NK-92 (cell line): ENCODE data around the gene CNKSR2.

Experiments used
- DNase-seq: peaks from one replicate; lab custom pipeline; 2025; ENCODE audit not compliant: unreplicated experiment; lab: John Stamatoyannopoulos, UW

Gene CNKSR2

DNA sequence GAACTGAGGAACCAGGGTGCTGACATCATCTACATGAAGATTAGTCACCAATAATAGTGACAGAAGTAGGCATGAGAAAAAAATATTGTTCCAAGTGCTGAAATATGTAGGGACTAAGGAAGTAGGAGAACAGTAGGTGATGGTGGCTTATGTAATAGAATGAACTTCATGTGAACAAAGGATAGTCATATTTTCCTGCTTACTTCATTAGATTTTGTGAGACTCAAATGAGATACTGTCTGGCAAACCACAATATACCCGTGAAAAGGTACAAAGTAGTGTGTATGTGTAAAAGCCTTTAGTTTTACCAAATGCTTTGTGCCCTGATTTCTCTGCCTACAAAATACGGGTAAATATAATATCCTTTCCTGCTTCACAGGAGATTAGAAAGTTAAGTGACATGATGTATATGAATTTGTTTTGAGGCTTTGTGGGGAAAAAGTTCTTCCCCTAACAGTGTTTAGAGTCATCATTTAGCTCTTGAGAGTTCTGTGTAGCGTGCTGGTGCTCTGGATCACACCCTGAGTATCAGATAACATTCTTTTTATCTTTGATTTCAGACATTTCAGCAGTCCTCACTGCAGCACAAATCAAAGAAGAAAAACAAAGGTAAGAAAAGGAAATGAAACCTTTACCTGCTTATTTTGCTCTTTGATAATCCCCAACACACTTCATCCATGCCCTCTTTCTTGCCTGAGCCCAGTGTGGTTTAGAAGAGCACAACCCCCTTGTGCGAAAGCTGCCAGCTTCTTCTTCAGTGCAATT is 216.0 kb downstream of the CNKSR2 start:
- no peak for DNase-seq

DNA sequence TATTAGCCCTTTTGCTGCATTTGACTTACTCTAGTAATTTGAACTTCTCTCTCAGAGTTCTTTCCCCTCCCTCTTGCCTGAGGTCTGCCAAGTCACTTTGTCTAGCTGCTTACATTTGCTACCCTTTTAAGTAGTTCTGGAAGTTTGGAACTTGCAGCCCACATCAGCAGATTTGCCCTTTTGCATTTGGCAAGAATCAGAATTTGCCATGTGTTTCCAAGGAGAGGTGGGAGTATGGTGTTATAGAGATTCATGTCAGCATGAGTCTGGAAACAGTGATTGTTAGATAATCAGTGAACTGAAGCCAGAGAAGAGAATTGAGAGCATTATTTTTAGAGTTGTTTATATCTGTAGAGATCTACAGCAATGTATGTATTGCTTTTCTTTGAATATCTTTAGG is 231.8 kb downstream of the CNKSR2 start:
- DNase-seq: no peak

DNA sequence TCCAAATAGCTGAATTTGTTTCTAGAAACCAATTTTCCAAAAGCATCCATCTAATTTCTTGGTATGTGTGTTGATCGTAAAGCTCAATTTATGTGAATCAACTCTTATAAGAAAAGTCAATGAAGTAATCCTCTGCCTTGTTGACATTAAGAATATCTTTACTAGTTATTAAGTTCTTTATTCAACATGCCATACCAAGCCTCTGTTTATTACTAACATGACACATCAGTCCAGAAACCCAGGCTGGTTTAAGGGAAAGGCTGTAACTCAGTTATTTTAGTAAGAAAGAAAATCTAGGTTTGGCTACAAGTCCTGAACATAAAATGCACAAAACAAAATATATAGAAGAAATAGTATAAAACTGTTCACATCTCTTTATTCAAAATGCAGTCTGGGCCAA is 235.9 kb downstream of the CNKSR2 start:
- DNase-seq: no peak

DNA sequence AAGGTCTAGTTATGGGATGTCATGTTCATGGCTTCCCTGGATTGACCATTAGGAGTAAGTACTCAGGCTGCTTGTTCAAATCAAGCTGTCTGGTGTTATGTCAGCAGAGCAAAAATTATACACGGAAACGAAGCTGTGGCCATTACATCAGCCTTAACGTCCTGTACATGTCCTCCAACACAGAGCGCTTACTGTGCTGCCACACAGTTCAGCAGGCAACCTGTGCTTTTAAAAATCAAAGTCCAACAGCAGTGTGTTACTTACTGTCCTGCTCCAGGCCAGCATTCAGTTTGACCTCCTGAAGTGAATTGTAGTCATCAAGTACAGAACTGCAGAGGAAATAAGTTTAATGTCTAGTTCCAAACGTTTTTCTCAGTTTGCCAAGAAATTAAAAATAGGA is 237.9 kb downstream of the CNKSR2 start:
- DNase-seq: no peak

DNA sequence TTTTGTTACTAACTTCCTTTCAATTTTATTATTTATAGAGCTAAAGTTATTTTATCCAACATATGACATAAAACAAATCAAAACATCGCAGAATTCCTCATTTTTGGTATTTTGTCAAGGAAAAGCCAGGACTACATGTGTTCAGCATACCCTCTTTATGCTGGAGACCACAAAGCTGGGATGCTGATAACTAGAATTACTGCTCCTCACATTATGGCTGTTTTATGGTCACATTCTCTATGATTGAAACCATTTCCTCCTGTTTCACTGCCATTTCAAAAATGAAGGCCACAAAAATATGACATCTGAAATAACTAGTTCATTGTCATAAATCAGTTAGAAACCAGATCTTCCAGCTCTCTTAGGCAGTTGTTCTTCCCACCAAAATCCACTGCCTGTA is 242.2 kb downstream of the CNKSR2 start:
- DNase-seq: no peak

DNA sequence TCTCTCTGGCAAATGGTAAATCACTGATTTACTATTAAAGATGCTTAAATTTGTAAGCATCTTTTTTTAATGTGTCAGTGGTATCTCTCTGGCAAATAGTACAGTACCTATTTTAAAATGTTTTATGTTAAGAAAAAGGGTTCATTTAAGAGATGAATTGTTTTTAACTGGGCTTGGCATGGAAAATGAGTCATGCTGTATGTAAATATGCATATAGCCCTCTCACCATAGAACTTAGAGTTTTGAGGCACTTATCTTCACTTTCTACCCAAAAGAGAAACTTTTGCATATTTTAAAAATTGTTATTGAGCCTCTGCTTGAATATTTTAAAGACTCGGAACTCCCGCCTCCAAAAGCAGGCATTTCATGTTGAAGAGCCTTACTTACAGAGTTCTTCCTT is 246.0 kb downstream of the CNKSR2 start:
- DNase-seq: no peak

DNA sequence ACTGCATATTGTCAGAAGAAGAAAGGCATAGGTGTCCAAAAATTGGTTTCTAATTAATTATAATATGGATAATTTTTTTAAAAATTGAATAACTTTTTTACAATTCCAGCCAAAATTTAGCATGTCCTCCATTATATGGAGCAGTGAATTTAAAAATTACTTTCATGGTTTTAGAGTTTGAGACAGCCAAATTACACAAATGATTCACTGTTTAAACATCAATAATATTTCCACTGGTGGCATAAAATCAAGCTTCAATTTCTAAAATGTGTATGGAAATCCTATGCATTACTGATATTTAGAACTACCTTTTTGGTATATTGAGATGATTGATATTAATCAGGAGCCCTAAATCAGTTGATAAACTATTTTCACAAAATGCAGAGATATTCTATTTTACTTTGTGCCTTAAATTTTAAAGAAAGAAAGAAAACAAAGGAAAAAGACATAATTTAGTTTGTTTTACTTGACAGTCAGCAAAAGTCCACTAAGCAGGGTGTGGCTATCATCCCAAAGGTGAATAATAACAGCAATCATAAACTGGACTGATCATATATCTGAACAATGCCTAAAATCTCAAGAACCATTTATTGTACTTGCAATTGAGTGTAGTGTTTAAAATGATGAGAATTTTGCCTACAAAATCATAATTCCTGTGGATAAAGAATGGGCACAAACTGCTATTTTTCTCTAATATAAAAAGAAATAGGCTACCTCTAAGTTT is 249.7 kb downstream of the CNKSR2 start:
- no peak for DNase-seq

DNA sequence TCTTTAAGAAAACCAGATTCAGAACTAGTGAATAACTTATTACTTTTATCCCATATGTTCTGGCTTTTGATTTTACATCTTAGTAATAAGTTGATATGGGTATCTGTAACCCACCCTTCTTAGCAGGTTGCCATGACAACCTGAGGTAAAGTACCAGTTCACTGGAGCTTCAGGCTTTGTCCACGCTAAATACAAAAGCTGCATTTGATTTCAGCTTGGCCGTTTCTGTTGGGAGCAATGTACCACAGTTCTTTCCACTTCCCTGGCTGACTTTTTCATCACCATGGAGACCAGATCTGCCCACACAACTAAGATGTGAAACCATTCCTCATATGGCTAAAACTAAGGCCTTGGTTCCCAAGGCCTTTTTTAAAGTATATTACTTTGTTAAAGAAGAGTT is 257.8 kb downstream of the CNKSR2 start:
- DNase-seq: no peak

DNA sequence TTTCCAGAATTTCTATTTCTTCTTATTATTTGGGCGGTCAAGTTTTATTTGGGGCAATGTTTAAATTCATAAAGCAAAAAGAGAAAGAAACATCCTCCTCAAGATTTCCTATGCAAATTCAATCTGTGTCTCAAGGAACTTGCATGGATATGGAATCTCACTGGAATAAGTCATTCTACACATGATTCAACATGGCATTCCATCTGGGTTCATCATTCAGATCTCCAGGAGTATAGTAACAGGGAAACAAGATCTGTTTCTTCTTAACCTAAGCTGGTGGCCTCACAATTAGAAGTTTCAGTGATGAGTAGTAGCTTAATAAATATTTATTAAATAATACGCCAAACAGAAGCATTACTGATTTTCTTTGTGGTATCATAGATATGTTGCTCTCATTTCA is 264.1 kb downstream of the CNKSR2 start:
- no peak for DNase-seq

DNA sequence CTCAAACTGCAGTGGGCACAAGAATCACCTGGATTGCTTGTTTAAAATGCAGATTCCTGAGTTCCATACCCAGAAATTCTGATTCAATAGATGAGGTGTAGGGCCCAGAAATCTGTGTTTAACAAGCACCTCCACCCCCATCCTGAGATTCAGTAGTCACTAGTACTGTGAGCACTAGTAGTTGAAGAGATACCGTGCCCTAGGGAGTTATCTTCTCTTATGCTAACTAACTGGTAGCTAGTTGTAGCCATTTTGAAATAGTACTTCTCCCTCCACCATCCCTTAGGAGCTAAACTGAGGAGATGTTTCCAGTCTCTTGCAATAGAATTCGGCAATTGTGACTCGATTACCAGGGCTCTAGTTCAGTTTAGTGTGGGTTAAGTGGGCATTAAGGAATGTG is 265.6 kb downstream of the CNKSR2 start:
- DNase-seq: no peak

DNA sequence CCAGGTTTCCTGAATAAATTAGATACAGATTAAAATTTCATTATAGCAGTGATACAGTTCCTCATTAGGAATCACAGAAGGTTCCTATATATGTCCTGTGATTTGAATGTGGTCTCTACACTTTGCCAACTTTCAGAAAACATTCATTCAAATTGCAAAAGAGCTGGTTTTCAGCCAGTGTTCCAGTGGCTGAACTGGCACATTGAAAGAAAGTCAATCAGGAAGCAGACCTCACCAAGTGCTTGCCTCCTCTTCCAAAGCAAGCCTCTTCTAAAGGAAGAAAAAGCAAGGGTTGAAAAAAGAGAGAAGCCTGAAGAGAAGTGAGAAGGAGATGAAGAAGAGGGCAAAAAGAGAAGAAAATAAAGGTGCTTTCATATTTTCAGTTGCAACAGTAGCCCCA is 271.2 kb downstream of the CNKSR2 start:
- no peak for DNase-seq

DNA sequence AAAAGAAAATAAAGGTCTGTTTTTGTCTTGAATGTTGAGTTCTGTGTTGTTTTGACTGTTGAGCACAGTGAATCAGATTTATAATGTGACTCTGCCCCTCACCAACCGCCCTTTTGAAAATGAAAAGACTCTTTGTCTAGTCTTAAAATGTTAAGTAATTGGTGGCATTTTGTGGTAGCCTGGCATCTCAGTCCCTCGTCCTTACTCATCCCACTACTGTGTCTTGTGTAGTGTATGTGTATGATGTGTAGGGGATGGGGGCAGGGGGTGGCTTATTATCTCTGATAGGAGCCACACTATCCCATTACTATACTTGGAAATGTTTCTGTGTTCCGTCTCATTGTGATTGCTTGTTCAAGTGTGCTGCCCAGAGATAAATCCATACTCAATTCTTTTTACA is 271.7 kb downstream of the CNKSR2 start:
- DNase-seq: no peak

DNA sequence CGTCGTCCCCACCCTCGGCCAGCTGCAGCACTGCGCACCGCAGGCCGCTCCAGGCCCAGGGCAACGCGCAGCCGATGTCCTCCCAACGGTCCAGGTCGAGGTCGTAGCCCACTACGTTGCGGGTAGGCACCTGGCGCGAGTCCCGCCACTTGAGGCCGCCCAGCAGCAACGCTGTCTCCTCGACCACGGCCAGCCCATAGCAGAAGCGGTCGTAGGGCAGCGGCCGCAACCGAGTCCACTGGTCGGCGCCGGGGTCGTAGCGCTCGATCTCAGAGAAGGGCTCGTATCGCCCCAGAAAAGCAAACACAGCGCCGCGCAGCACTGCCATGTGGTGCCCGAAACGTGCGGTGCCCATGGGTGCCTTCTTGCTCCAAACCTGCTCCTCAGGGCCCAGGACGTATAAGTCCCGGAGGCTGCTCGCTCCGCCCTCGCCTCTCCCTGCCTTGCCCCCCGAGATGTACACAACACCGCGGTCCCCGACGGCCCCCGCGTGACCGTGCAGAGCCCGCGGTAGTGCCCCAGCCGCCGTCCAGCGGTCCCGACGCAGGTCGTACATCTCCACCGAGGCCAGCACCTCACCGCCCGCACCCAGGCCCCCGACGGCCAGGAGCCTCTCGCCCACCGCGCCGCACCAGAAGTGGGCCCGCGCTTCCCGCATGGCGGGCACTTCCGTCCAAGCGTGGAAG is 281.8 kb downstream of the CNKSR2 start:
- DNase-seq: no peak

DNA sequence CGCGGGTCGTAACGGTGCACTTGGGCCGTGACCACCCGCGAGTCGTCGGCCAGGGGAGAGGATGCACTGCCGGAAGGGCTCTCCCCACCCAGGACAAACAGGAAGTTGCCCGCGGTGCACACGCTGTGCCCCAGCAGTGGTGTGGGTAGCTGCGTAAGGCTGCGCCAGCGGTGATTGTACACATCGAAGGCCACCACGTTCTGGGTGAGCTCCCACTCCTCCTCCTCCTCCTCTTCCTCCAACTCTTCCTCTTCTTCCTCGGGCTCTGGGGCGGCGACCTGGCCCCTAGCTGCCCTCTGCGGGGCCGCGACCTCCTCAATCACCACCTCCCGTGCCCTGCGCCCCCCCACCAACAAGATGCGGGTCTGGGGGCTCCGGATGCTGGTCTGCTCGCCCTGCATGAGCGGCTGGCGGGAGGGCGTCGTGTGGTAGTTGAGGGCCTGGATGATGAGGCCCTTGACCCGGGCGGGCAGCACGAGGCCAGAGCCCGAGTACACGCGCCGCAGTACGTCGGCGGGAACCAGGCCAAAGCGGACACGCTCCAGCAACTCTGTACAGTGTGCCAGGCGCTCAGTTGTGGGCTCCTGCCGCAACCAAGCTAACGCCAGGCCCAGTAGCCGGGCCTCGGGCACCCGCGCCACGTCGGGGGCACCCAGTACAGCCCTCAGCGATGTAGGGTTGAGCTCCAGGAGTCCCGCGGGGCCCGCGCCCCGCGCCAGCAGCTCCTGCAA is 282.5 kb downstream of the CNKSR2 start:
- no peak for DNase-seq

DNA sequence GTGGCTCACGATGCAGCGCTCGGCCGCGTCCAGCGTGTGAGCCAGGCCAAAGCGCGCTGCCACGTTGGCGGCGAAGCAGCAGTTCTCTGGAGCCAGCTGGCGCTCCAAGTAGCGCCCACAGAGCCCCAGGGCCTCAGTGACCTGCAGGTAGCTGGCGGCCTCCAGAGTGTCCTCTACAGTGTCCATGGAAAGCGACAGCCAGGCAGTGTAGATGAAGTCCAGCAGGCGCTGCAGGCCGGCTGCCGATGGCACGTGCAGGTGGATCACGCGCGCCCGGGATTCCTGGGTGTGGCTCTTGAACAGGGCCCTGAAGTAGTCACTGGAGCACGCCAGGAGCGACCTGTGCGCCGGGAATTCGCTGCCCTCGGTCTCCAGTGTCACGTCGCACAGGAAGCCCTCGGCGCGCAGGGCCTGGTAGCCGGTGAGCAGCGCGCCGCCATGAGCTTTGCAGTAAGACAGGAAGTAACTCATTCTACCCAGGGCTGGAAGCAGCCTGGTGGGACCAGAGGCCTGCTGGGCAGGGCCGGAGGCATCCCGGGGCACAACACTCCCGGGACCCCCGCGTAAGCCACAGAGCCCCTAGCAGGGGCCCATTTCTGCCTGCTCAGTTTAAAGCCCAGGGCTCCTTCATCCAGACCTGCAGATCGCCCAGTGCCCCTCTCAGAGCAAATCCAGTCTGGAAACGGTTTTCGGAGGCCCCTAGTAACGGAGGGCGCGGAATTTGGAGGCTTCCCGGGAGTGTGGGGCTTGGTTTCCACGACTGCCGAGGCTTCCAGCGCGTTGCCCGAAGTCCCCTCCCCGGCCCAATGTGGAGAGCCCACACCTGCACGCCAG is 283.3 kb downstream of the CNKSR2 start:
- no peak for DNase-seq

DNA sequence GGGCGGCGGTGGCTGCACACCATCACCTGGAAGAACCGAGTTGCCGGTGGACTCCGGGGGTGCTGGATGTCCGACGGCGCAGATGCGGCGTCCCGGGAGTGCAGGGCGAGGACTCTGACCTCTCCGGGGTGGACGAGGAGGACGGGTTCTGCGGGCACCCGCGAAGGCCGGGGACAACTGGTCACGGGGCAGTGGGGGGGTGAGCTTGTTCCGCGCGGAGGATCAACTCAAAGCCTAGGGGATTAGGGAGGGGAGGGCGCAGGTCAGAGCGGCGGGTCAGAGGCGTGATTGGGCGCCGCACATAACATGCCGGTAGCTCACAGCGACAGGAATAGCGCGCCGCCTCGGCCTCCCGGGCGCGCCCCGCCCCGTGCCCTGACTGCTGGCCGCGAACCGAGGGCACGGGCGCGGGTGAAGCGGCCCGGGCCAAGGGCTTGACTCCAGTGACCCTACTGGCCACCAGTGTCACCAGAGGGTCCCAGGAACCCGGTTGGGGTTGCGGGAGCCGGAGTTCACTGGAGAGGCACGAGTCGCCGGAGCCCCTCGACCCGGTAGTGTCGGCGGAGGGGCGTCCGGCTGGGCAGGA is 284.0 kb downstream of the CNKSR2 start, which contains the start of gene KLHL34:
Gene KLHL34, minus strand, starts transcription at position 179 of the 586 bp plus-strand sequence. CDS start 542 bp downstream, outside the sequence.
- DNase-seq: no peak

DNA sequence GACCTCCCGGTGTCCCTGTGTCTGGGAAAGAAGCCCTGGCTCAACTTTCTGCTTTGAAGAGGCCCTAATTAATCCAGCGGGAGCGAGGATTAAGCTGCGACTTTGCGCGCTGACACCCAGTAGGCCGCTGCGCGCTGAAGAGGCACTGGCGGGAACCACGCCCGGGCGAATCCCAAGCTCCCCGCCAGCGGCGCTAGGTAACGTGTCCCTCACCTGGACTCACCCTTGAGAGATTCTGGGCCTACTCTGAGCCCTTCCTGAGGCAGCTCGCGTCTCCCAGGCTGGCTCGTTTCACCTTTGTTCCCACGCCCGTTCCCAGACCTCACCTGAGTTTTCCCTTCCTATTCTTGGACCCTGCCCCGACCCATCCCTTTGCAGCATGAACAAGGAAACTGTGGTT is 284.5 kb downstream of the CNKSR2 start:
- no peak for DNase-seq

DNA sequence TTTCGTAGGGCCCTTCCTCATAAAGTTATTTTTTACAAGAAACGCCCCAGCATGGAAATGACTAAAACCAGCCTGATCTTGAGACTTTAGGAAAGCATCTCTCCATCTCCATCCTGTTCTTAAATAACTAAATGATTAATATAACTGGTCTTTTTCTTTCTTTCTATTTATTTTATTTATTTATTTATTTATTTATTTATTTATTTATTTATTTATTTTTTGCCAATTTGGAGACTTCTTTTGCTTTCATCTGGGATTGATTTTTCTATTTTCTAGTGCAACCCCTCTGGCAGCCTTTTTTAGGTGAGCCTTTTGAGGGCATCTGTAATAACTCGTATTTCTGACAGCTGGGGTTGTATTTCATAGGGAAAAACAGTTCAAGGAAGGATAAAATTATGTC is 285.1 kb downstream of the CNKSR2 start:
- no peak for DNase-seq

DNA sequence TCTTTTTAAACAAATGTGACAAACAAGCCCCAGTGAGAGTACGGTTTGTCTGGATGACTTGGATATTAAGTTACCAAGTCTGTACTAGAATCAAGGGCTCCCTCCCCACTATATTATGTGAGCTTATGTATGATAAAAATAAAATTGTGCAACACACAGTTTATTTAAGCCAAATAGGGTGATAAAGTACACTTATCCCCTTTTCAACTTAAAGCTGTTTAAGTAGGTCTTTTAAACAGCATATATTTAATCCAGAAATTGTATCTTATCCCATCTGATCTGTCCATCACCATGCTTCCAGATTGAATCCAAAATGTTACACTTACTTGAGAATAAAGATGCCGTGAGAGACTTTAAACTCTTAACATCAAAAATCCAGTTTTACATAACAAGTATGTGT is 285.9 kb downstream of the CNKSR2 start:
- DNase-seq: no peak

DNA sequence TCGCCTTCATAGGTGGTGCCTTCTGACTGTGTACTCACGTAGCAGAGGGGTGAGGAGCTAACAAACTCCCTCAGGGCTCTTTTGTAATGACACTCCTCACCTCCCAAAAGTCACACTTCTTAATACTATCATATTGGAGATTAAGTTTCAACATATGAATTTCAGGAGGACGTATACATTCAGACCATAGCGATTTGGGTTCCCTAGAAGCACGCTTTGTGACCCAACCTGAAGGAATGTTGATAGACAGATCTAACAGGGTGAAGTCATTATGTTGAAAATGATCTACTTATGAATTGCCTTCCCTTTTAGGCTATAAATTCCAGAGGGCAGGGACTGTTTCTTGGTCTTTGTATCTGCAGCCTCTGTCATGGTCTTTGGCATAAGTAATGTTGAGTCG is 287.1 kb downstream of the CNKSR2 start:
- DNase-seq: no peak
